GM12865 (cell line): ENCODE data around the gene NPW.

Experiments
- DNase-seq: peaks from one replicate; pipeline ENCODE4 v3.0.0; 2010; ENCODE audit warnings: low read depth
- H3K4me3 ChIP-seq: 2 replicates; pipeline ENCODE4 v1.5.1; 2011; ENCODE audit warnings: mild to moderate bottlenecking, low read depth, low read length, control low read depth
- CTCF ChIP-seq: IDR thresholded peaks from 2 replicates; pipeline ENCODE4 v1.5.1; 2011; ENCODE audit warnings: low read length, control low read depth, low read depth, inconsistent platforms; ENCODE audit not compliant: insufficient read depth; ENCODE audit errors: missing control alignments

Gene NPW

GRCh38 chr16:2044541-2044940 is 25.0 kb downstream of the NPW start:
- DNase-seq = no peak
- no peak overlapping the region for H3K4me3 ChIP-seq
- TF ChIP-seq CTCF = no peak

GRCh38 chr16:2045965-2046892 is 26.6 kb downstream of the NPW start:
- 0 out of 2 replicates have a peak overlapping the region, but pooled peaks have one; percentile 68 for H3K4me3 ChIP-seq
- no peak for DNase-seq
- TF ChIP-seq CTCF = no peak

GRCh38 chr16:2046893-2047329 is 27.3 kb downstream of the NPW start:
- TF ChIP-seq CTCF = no peak
- peak overlapping the region; percentile 68 for H3K4me3 ChIP-seq

GRCh38 chr16:2047330-2048115 is 27.9 kb downstream of the NPW start, which contains the start of the genes NTHL1 and TSC2:
Gene NTHL1, minus strand, starts transcription at chr16:2047834. Its CDS starts 11 bp downstream, at chr16:2047823.
Gene TSC2, plus strand, starts transcription at chr16:2047985. Its CDS starts 631 bp downstream, at chr16:2048616.
- DNase-seq = peak; percentile 98
- H3K4me3 ChIP-seq = peak within 1 kb of the TSS; percentile 68
- TF ChIP-seq CTCF = peak; percentile 8

More at GRCh38 chr16:2046893-2047329, 27.3 kb downstream of the NPW start:
- DNase-seq = no peak

- TF ChIP-seq CTCF = no peak
- peak overlapping the region; percentile 68 for H3K4me3 ChIP-seq
- no peak for DNase-seq
These were observed 28.5 kb downstream of the NPW start for GRCh38 chr16:2048116-2048543.

GRCh38 chr16:2053211-2053610 is 33.6 kb downstream of the NPW start:
- TF ChIP-seq CTCF = no peak
- H3K4me3 ChIP-seq = no peak overlapping the region
- no peak for DNase-seq
